HEK293 (cell line): ENCODE measurements around the gene NAV2.

ENCODE experiments used
- CTCF ChIA-PET: fragments of 350-600 bp; formaldehyde crosslinking; extraction: SDS; loops from one replicate; lab custom pipeline; 2021; ENCODE audit warnings: antibody characterized with exemption; lab: Yijun Ruan, JAX
- POLR2A ChIA-PET: fragments of 300-600 bp; formaldehyde crosslinking; extraction: SDS; loops from one replicate; lab custom pipeline; 2020; ENCODE audit warnings: antibody characterized with exemption, inconsistent platforms; lab: Yijun Ruan, JAX
- H3K27ac ChIP-seq: fragments of 200-500 bp; sonication (Bioruptor generic); 2 replicates; pipeline ENCODE4 v1.5.1; 2014; ENCODE audit warnings: low read depth, low read length, control low read depth, inconsistent platforms; ENCODE audit errors: extremely low read depth
- H3K36me3 ChIP-seq, 2 experiments: fragments of 200-500 bp in 1 of 2; sonication (Bioruptor generic) in 1 of 2; 1 replicate in 1 of 2; 2 replicates in 1 of 2; pipeline ENCODE4 v1.5.1; 2014 to 2017; ENCODE audit warnings: inconsistent platforms in 2 of 2, low read length in 2 of 2; ENCODE audit not compliant: control insufficient read depth in 2 of 2, insufficient read depth in 1 of 2
- H3K4me1 ChIP-seq: fragments of 200-500 bp; sonication (Bioruptor generic); 2 replicates; pipeline ENCODE4 v1.5.1; 2014; ENCODE audit warnings: mild to moderate bottlenecking, low read length, inconsistent platforms; ENCODE audit not compliant: control insufficient read depth, insufficient read depth
- H3K4me3 ChIP-seq: 2 replicates; pipeline ENCODE4 v1.5.1; 2011; ENCODE audit warnings: low read depth, mild to moderate bottlenecking, control low read depth, low read length, moderate library complexity
- H3K9me3 ChIP-seq: fragments of 200-500 bp; sonication (Bioruptor generic); 2 replicates; pipeline ENCODE4 v1.5.1; 2014; ENCODE audit warnings: low read depth, low read length, inconsistent platforms; ENCODE audit not compliant: control insufficient read depth, insufficient read depth
- FEZF1 ChIP-seq: fragments of 450-650 bp; formaldehyde crosslinking; IDR thresholded peaks from 2 replicates; pipeline ENCODE4 v1.5.1; 2016; ENCODE audit warnings: missing biosample characterization, missing genetic modification characterization
- GLI4 ChIP-seq: fragments of 450-650 bp; formaldehyde crosslinking; IDR thresholded peaks from 2 replicates; pipeline ENCODE4 v1.5.1; 2016; ENCODE audit warnings: missing biosample characterization, missing genetic modification characterization
- HOXD13 ChIP-seq: sonication (generic); formaldehyde crosslinking; IDR thresholded peaks from 2 replicates; pipeline ENCODE4 v1.8.0; 2022; ENCODE audit warnings: missing genetic modification reagents, borderline replicate concordance
- SCRT2 ChIP-seq: fragments of 450-650 bp; formaldehyde crosslinking; IDR thresholded peaks from 2 replicates; pipeline ENCODE4 v1.5.1; 2016; ENCODE audit warnings: missing biosample characterization, missing genetic modification characterization
- SP2 ChIP-seq: fragments of 450-650 bp; formaldehyde crosslinking; IDR thresholded peaks from 2 replicates; pipeline ENCODE4 v1.5.1; 2016; ENCODE audit warnings: missing biosample characterization, missing genetic modification characterization
- YY2 ChIP-seq: fragments of 450-650 bp; formaldehyde crosslinking; IDR thresholded peaks from 2 replicates; pipeline ENCODE4 v1.5.1; 2016; ENCODE audit warnings: missing biosample characterization, missing genetic modification characterization
- ZBTB17 ChIP-seq: fragments of 450-650 bp; formaldehyde crosslinking; IDR thresholded peaks from 2 replicates; pipeline ENCODE4 v1.5.1; 2016; ENCODE audit warnings: missing biosample characterization, missing genetic modification characterization
- ZIC2 ChIP-seq: fragments of 450-650 bp; formaldehyde crosslinking; IDR thresholded peaks from 2 replicates; pipeline ENCODE4 v1.5.1; 2016; ENCODE audit warnings: missing biosample characterization, missing genetic modification characterization
- ZNF114 ChIP-seq: fragments of 450-650 bp; formaldehyde crosslinking; IDR thresholded peaks from 2 replicates; pipeline ENCODE4 v1.5.0; 2017; ENCODE audit warnings: missing biosample characterization, missing genetic modification characterization
- ZNF155 ChIP-seq: fragments of 450-650 bp; formaldehyde crosslinking; IDR thresholded peaks from 2 replicates; pipeline ENCODE4 v1.5.1; 2016; ENCODE audit warnings: missing biosample characterization, missing genetic modification characterization
- ZNF184 ChIP-seq: fragments of 450-650 bp; IDR thresholded peaks from 2 replicates; pipeline ENCODE4 v1.5.1; 2018; ENCODE audit warnings: missing biosample characterization, mild to moderate bottlenecking, missing genetic modification characterization
- ZNF2 ChIP-seq: fragments of 450-650 bp; formaldehyde crosslinking; IDR thresholded peaks from 2 replicates; pipeline ENCODE4 v1.5.1; 2016; ENCODE audit warnings: missing biosample characterization, missing genetic modification characterization
- ZNF324 ChIP-seq: fragments of 450-650 bp; formaldehyde crosslinking; IDR thresholded peaks from 2 replicates; pipeline ENCODE4 v1.5.1; 2016; ENCODE audit warnings: missing biosample characterization, missing genetic modification characterization
- ZNF354C ChIP-seq: fragments of 450-650 bp; formaldehyde crosslinking; IDR thresholded peaks from 2 replicates; pipeline ENCODE4 v1.5.1; 2016; ENCODE audit warnings: missing biosample characterization, missing genetic modification characterization, low read depth, borderline replicate concordance
- ZNF426 ChIP-seq: fragments of 450-650 bp; formaldehyde crosslinking; IDR thresholded peaks from 2 replicates; pipeline ENCODE4 v1.5.1; 2017; ENCODE audit warnings: missing biosample characterization, missing genetic modification characterization, mild to moderate bottlenecking, inconsistent platforms, moderate library complexity
- ZNF521 ChIP-seq: fragments of 450-650 bp; formaldehyde crosslinking; IDR thresholded peaks from 2 replicates; pipeline ENCODE4 v1.5.1; 2017; ENCODE audit warnings: missing biosample characterization, mild to moderate bottlenecking, missing genetic modification characterization
- ZNF529 ChIP-seq: fragments of 450-650 bp; formaldehyde crosslinking; IDR thresholded peaks from 2 replicates; pipeline ENCODE4 v1.5.1; 2017; ENCODE audit warnings: missing genetic modification characterization, missing biosample characterization; ENCODE audit not compliant: insufficient replicate concordance
- ZNF621 ChIP-seq: fragments of 450-650 bp; formaldehyde crosslinking; IDR thresholded peaks from 2 replicates; pipeline ENCODE4 v1.5.1; 2017; ENCODE audit warnings: missing biosample characterization, missing genetic modification characterization
- ZNF837 ChIP-seq: fragments of 450-650 bp; formaldehyde crosslinking; IDR thresholded peaks from 2 replicates; pipeline ENCODE4 v1.5.1; 2016; ENCODE audit warnings: missing biosample characterization, missing genetic modification characterization
- TF ChIP-seq, protein P1 (sequence below): fragments of 450-650 bp; formaldehyde crosslinking; IDR thresholded peaks from 2 replicates; pipeline ENCODE4 v1.5.1; 2016; ENCODE audit warnings: missing biosample characterization, missing genetic modification characterization
- TF ChIP-seq, protein P2 (sequence below): fragments of 450-650 bp; formaldehyde crosslinking; IDR thresholded peaks from 2 replicates; pipeline ENCODE4 v1.5.1; 2016; ENCODE audit warnings: missing biosample characterization, missing genetic modification characterization, low read depth
- TF ChIP-seq, protein P3 (sequence below): fragments of 450-650 bp; formaldehyde crosslinking; IDR thresholded peaks from 2 replicates; pipeline ENCODE4 v1.5.1; 2016; ENCODE audit warnings: missing biosample characterization, missing genetic modification characterization, borderline replicate concordance
- TF ChIP-seq, protein P4 (sequence below): fragments of 450-650 bp; formaldehyde crosslinking; IDR thresholded peaks from 2 replicates; pipeline ENCODE4; 2016; ENCODE audit warnings: missing biosample characterization, missing genetic modification characterization
- TF ChIP-seq, protein P5 (sequence below): fragments of 450-650 bp; formaldehyde crosslinking; IDR thresholded peaks from 2 replicates; pipeline ENCODE4 v1.5.1; 2016; ENCODE audit warnings: missing biosample characterization, missing genetic modification characterization

Gene NAV2

DNA sequence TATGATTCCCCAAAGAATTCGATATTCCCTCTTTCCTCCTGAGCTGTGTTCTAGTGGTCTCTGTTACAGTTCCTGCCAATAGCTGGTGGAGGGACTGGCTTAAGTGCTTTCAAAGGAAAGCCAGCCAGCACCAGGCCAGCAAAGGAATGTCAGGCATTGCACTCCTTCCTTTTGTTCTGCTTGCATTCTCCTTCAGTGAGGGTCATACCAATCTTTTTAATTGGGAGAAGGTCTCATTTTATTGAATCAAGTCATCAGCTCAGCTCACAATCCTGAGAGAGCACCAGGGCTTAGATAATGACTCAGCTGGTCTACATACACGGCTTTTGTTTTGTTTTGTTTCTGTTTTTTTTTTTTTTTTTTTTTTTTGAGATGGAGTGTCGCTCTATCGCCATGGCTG lies 222.9 kb downstream of the NAV2 start:
- TF ChIP-seq ZNF324 (no peak), ZNF621 (tag by site-specific recombination) (no peak), ZNF521 (no peak), ZNF155 (tag by site-specific recombination) (no peak), ZNF837 (tag by site-specific recombination) (no peak), ZNF354C (tag by site-specific recombination) (no peak)
- Histone ChIP-seq H3K4me1 (no peaks in the 10 kb centered on the region), H3K9me3 (no peaks in the 10 kb centered on the region), H3K27ac (no peak overlapping the region), H3K36me3 (peaks cover 0 to 4% of the 10 kb centered on the region in 2 experiments; a peak in 1 of 3 replicates), H3K4me3 (no peak overlapping the region)
- POLR2A ChIA-PET = interaction anchor here (0.7 kb wide), 1 partner anchor 155 kb away, joined by 3 read pairs; no protein-coding TSS in a partner anchor
- CTCF ChIA-PET = interaction anchor here (1.0 to 2.2 kb wide), 7 partner anchors 16 to 420 kb away, joined by 4 to 9 read pairs (median 5); no protein-coding TSS in a partner anchor

DNA sequence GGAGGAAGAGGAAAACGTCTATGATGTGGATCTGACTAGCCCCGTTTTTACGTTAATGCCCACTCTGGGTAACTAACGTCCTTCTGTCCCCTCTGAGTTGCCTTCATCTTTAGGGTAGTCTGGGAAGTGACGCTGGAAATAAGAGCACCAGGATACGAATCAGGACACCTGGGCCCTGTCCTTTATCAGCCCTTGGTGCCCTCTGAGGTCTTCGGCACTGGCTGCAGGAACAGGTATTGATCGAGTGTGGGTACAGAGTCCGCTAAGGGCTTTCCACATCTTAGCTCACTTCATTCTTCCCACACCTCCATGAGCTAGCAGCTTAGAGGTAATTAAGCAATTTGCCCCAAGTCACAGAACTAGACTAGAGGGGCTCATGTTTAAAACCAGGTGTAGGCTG lies 223.8 kb downstream of the NAV2 start:
- H3K27ac ChIP-seq = no peak overlapping the region
- H3K4me1 ChIP-seq = no peaks in the 10 kb centered on the region
- H3K9me3 ChIP-seq = no peaks in the 10 kb centered on the region
- ChIA-PET CTCF (interaction anchor here (0.6 to 2.0 kb wide), 8 partner anchors 13 to 419 kb away, joined by 4 to 7 read pairs (median 5); no protein-coding TSS in a partner anchor), POLR2A (no interaction called here)
- H3K4me3 ChIP-seq = no peak overlapping the region
- peaks cover 0 to 4% of the 10 kb centered on the region in 2 experiments; a peak in 1 of 3 replicates for H3K36me3 ChIP-seq
- TF ChIP-seq, protein P1, sequence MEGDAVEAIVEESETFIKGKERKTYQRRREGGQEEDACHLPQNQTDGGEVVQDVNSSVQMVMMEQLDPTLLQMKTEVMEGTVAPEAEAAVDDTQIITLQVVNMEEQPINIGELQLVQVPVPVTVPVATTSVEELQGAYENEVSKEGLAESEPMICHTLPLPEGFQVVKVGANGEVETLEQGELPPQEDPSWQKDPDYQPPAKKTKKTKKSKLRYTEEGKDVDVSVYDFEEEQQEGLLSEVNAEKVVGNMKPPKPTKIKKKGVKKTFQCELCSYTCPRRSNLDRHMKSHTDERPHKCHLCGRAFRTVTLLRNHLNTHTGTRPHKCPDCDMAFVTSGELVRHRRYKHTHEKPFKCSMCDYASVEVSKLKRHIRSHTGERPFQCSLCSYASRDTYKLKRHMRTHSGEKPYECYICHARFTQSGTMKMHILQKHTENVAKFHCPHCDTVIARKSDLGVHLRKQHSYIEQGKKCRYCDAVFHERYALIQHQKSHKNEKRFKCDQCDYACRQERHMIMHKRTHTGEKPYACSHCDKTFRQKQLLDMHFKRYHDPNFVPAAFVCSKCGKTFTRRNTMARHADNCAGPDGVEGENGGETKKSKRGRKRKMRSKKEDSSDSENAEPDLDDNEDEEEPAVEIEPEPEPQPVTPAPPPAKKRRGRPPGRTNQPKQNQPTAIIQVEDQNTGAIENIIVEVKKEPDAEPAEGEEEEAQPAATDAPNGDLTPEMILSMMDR (tag by site-specific recombination) = no peak
- TF ChIP-seq ZNF184 (tag by site-specific recombination) (no peak), FEZF1 (tag by site-specific recombination) (no peak), YY2 (no peak), ZBTB17 (tag by site-specific recombination) (no peak), GLI4 (no peak), SCRT2 (tag by site-specific recombination) (no peak), ZNF324 (no peak), ZNF114 (tag by site-specific recombination) (no peak), ZNF529 (no peak), ZNF2 (no peak), HOXD13 (CRISPR knock-in tag) (no peak), ZIC2 (tag by site-specific recombination) (no peak), SP2 (no peak), ZNF426 (tag by site-specific recombination) (no peak)
- TF ChIP-seq, protein P2, sequence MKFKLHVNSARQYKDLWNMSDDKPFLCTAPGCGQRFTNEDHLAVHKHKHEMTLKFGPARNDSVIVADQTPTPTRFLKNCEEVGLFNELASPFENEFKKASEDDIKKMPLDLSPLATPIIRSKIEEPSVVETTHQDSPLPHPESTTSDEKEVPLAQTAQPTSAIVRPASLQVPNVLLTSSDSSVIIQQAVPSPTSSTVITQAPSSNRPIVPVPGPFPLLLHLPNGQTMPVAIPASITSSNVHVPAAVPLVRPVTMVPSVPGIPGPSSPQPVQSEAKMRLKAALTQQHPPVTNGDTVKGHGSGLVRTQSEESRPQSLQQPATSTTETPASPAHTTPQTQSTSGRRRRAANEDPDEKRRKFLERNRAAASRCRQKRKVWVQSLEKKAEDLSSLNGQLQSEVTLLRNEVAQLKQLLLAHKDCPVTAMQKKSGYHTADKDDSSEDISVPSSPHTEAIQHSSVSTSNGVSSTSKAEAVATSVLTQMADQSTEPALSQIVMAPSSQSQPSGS = no peak
- TF ChIP-seq, protein P3, sequence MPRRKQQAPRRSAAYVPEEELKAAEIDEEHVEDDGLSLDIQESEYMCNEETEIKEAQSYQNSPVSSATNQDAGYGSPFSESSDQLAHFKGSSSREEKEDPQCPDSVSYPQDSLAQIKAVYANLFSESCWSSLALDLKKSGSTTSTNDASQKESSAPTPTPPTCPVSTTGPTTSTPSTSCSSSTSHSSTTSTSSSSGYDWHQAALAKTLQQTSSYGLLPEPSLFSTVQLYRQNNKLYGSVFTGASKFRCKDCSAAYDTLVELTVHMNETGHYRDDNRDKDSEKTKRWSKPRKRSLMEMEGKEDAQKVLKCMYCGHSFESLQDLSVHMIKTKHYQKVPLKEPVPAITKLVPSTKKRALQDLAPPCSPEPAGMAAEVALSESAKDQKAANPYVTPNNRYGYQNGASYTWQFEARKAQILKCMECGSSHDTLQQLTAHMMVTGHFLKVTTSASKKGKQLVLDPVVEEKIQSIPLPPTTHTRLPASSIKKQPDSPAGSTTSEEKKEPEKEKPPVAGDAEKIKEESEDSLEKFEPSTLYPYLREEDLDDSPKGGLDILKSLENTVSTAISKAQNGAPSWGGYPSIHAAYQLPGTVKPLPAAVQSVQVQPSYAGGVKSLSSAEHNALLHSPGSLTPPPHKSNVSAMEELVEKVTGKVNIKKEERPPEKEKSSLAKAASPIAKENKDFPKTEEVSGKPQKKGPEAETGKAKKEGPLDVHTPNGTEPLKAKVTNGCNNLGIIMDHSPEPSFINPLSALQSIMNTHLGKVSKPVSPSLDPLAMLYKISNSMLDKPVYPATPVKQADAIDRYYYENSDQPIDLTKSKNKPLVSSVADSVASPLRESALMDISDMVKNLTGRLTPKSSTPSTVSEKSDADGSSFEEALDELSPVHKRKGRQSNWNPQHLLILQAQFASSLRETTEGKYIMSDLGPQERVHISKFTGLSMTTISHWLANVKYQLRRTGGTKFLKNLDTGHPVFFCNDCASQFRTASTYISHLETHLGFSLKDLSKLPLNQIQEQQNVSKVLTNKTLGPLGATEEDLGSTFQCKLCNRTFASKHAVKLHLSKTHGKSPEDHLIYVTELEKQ (tag by site-specific recombination) = no peak
- TF ChIP-seq, protein P4, sequence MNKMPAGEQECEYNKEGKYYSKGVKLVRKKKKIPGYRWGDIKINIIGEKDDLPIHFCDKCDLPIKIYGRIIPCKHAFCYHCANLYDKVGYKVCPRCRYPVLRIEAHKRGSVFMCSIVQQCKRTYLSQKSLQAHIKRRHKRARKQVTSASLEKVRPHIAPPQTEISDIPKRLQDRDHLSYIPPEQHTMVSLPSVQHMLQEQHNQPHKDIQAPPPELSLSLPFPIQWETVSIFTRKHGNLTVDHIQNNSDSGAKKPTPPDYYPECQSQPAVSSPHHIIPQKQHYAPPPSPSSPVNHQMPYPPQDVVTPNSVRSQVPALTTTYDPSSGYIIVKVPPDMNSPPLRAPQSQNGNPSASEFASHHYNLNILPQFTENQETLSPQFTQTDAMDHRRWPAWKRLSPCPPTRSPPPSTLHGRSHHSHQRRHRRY (tag by site-specific recombination) = no peak
- TF ChIP-seq, protein P5, sequence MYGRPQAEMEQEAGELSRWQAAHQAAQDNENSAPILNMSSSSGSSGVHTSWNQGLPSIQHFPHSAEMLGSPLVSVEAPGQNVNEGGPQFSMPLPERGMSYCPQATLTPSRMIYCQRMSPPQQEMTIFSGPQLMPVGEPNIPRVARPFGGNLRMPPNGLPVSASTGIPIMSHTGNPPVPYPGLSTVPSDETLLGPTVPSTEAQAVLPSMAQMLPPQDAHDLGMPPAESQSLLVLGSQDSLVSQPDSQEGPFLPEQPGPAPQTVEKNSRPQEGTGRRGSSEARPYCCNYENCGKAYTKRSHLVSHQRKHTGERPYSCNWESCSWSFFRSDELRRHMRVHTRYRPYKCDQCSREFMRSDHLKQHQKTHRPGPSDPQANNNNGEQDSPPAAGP (tag by site-specific recombination) = no peak
